HG02885 (cell line): Measurements from ENCODE around the gene ORMDL2.

Experiments used
- ATAC-seq: cut with Tn5 transposase; IDR thresholded peaks from one replicate; pipeline ENCODE4 v1.9.1; 2021; ENCODE audit warnings: mild to moderate bottlenecking; ENCODE audit not compliant: unreplicated experiment, poor library complexity

Gene ORMDL2

DNA sequence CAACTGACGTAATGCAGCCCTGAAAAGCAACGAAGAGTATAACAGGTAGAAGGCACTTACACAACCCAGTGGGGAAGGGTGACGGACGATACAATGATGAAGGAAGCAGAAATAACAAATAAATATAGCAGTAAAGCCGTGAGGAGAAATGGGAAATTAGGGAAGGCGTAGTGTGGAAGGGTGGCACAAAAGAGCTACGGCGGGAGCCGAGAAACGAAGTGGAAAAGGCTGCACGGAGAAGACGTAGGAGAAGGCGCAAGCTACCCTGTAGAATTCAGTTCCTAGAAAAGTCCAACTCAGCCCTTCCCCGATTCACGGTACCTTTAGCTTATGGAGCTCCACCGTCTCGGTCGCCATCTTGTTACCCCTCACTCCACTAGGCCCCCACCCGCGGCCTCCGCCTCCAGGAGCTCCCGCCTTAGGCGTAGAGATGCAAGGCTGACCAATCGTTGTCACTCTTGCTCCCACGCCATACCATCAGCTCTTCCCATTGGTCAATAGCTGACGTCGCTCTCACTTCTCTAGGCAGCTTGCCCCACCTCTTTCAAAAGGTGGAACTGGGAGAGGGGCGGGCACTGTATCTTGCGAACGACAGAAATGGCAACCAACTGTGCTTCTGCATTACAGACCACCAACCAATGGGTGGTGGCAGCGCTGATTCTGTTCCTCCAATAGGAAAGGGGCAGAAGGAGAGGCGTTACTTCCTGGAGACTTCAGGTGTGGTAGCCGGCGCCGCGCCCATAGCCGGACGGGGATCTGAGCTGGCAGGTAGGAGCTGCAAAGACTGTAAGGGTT is at the start of gene ORMDL2, which contains the start of gene SARNP:
ORMDL2 (plus strand) TSS at position 697 of the 795 bp plus-strand sequence. CDS start 959 bp downstream, outside the sequence.
SARNP (minus strand) TSS at position 380 of the 795 bp plus-strand sequence; CDS start at position 357, 23 bp downstream.
- peak; percentile 96 for ATAC-seq

GRCh38 chr12:55771736-55772135 is 46.1 kb upstream of the ORMDL2 start:
- no peak for ATAC-seq

DNA sequence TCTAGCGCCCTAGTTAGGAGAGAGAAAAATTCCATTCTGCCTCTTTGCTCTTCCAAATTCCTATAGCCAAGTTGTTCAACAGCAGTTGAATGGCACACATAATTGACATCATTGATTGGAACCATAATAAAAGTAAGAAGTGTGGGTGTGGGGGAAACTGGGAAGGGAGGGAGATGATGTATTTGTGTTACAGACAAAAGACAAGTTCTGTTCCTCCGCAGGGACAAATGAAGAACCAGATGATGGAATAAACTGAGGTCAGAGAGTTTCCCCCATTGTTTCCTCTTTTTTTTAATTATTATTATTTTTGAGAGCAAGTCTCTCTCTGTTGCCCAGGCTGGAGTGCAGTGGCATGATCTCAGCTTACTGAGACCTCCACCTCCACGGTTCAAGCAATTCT is 40.0 kb upstream of the ORMDL2 start:
- no peak for ATAC-seq

- no peak for ATAC-seq
Measured at GRCh38 chr12:55780685-55781084, 37.2 kb upstream of the ORMDL2 start.

GRCh38 chr12:55788546-55788945 is 29.3 kb upstream of the ORMDL2 start:
- ATAC-seq = no peak

GRCh38 chr12:55789171-55789570 is 28.7 kb upstream of the ORMDL2 start:
- no peak for ATAC-seq

DNA sequence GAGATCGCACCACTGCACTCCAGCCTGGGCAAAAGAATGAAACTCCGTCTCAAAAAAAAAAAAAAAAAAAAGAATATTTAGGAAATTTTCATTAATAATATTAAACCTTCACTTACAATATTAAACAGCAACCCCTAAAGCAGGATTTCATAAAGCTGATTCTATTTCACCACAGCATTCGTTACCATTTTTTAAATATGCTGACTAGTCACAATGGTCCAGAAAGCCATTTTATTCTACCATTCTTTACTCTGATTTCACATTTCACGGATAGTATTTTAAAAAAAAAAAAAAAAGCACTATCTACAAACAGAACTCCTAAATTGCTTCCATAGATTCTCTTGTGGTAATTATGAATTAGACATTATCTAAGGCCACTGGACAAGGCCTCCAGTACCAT is 27.9 kb upstream of the ORMDL2 start:
- ATAC-seq = no peak

DNA sequence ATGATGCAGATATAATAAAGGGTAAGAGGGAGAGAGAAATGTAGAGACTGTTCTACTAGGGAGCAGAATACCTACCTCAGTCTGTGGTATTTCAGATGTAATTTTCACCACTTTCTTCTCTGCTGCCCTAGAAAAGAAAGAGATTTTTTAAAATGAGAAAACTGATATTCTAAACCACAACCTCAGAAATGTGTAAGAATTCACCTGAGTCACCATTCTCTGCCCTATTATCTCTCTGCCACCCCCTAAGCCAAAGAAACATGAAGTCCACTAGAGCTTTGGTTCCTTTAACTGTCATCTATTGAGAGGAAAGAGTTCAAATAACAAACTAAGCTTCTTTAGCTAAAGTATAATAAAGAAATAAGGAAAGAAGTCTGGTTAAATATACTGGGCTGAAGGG is 21.9 kb upstream of the ORMDL2 start:
- no peak for ATAC-seq

DNA sequence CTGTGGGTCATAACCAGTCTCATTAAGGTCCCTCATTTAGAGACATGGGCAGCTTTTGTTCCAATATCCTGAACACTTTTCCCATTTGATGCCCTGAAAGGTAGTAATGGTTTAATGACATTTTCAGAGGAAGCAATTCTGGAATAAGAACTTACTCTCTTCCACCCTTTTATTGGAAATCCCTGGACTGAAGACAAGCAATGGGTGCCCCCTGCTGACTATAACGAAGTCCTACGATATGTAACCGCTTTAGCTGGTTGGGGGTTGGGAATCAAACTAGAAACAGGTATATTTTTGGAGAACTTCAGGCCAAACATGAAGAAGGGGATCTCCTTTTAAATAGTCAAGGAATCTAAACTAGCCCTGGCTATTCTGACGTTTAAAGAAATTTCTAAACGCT is 20.8 kb upstream of the ORMDL2 start:
- no peak for ATAC-seq

GRCh38 chr12:55797550-55797949 is 20.3 kb upstream of the ORMDL2 start:
- no peak for ATAC-seq

DNA sequence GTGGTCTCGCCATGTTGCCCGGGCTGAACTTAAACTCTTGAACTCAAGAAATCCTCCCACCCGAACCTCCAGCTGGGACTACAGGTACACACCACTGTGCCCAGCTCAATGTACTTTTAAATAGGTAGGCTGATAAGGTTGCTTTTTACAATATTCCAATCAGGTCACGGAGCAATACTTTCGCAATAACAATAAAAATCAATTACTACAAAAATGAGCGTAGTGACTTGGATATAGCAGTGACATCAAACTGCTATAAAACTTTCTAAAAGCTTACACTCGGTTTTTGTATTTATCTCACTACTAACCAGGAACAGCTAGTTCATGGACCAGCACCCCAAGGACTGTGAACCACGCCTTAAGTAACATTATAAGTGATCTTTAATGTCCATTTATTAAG is 10.9 kb upstream of the ORMDL2 start:
- no peak for ATAC-seq

- ATAC-seq = no peak
Measured at GRCh38 chr12:55809274-55809673, 8.6 kb upstream of the ORMDL2 start.

GRCh38 chr12:55812088-55812487 is 5.8 kb upstream of the ORMDL2 start:
- no peak for ATAC-seq

DNA sequence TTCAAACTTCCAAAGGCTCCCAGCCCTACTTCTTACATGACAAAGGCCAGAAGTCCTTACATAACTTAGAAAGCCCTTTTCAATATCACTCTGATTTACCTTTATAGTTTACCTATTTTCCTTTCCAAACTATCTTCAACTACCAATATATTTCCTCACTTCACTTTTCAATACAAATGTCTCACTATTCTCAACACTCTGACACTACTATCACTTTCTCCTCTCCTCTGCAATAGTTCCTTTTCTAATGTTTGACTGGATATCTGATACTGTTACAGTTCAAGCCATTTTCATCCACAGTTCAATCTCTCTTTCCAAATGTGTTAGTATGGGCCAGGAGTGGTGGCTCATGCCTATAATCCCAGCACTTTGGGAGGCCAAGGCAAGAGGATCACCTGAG is 3.6 kb upstream of the ORMDL2 start:
- ATAC-seq = no peak

- no peak for ATAC-seq
Measured at GRCh38 chr12:55815473-55815872, 2.4 kb upstream of the ORMDL2 start.

DNA sequence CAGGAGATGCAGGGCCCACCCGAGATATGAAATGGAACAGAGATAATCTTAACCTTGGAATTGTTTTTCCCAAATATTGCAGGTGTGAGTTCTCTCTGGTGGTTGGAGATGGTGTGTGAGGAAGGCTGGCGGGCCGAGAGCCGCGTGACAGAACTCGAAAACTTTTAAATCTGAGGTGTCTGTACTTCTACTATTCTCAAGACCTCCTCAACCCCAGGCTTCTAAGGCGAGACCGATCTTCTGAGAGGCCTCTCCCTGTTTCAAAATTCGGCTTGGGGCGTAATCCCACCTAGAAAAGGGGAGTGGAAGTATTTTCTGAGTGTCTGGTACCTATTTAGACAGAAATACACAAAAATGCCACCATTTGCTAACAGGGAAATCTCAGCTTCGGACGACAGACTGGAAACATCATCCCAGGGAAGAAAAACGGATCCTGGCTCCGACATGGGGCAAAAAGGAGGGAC is 928 bp upstream of the ORMDL2 start:
- no peak for ATAC-seq

- ATAC-seq = peak; percentile 28
Measured at GRCh38 chr12:55818140-55818728, 393 bp downstream of the ORMDL2 start.

- no peak for ATAC-seq
Measured at GRCh38 chr12:55818886-55819285, 1.0 kb downstream of the ORMDL2 start.

DNA sequence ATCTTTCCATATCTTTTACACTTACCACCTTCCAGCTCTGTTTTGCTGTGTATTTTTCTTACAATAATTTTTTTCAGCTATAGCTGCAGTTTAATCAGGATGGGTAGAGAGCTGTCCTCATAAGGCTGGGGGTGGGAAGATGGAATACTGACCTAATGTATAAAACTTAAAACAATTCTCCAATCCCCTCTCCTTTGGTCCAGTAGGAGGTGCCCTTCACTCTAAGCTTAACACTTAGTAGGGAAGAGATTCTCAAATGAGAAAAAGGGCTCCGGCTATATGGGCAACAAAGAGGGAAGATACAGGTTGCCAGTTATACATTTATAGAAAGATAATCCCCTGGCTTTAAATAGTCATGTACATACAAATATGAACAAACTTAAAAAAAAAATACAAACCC is 2.8 kb downstream of the ORMDL2 start:
- ATAC-seq = no peak

GRCh38 chr12:55822228-55822627 is 4.4 kb downstream of the ORMDL2 start:
- ATAC-seq = no peak

DNA sequence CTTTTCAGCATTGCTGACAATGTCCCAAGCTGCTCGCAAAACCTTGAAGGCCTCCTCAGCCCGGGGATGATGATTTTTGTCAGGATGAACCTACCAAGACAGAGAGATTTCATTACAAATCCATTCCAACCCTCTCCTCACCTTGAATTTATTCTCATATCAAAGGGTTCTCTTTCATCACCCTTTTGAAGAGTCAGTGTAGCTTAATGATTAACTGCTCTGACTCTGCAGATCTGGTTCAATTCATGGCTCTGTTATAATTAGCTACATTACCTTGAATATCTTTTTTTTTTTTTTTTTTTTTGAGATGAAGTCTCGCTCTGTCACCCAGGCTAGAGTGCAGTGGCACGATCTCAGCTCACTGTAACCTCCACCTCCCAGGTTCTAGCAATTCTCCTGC is 5.6 kb downstream of the ORMDL2 start:
- ATAC-seq = no peak

DNA sequence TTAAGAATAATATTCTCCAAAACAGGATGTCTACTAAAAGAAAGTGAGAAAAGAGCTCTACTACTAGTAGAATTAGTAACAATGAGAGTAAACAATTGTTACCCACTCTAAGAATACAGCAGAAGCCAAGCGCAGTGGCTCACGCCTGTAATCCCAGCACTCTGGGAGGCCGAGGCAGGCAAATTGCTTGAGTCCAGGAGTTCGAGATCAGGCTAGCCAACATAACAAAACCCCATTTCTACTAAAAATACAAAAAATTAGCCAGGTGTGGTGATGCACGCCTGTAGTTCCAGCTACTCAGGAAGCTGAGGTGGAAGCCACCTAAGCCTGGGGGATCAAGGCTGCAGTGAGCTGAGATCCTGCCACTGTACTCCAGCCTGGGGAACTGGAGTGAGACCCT is 6.9 kb downstream of the ORMDL2 start:
- ATAC-seq = no peak
